Prostate gland (tissue), 2 donors: ENCODE data around the gene KCNJ5. TPM values are rescaled to one million over a fixed set of nuclear protein-coding genes. Genes with fewer than 3 reads are reported as not detected.
A peak's percentile ranks its signal among the peaks of the same experiment; 100 is the strongest.

Experiments
- DNase-seq: peaks from one replicate; pipeline ENCODE4 v3.0.0-alpha.2; 2019; ENCODE audit warnings: low spot score
- H3K27ac ChIP-seq, 2 donors: fragments of 200-600 bp; sonication (generic); 2 replicates each; pipeline ENCODE4 v1.5.1; 2017 to 2019
- H3K27me3 ChIP-seq: fragments of 200-600 bp; sonication (generic); replicated peaks from 2 replicates; pipeline ENCODE4 v1.5.1; 2019; ENCODE audit not compliant: insufficient read depth
- H3K36me3 ChIP-seq, 2 donors: fragments of 200-600 bp; sonication (generic); 1 replicate in 1 of 2; 2 replicates in 1 of 2; pipeline versions ENCODE4 v1.5.1 to v1.8.1; 2017 to 2019
- H3K4me1 ChIP-seq: fragments of 200-600 bp; sonication (generic); replicated peaks from 2 replicates; pipeline ENCODE4 v1.5.1; 2019
- H3K4me3 ChIP-seq, 2 donors: fragments of 200-600 bp; sonication (generic); 2 replicates each; pipeline ENCODE4 v1.5.1; 2017 to 2019
- H3K9me3 ChIP-seq: fragments of 200-600 bp; sonication (generic); 2 replicates; pipeline ENCODE4 v1.5.1; 2017
- POLR2A ChIP-seq: fragments of 450-650 bp; IDR thresholded peaks from one replicate; pipeline ENCODE4 v1.6.1; 2016; ENCODE audit warnings: antibody characterized with exemption, mild to moderate bottlenecking
- POLR2AphosphoS5 ChIP-seq: sonication (generic); formaldehyde crosslinking; IDR thresholded peaks from one replicate; pipeline ENCODE4 v1.6.1; 2017; ENCODE audit warnings: antibody characterized with exemption
- WGBS: methylation state at CpG from one replicate; pipeline ENCODE4 v1.1.5; 2018; 5-methylcytosine and 5-hydroxymethylcytosine counted together
- intact Hi-C: fragments of 100-400 bp; cut with DNase I; formaldehyde crosslinking; loops from one replicate; pipeline ENCODE4 v1.14.2; 2022
- total RNA-seq, 2 donors: library from RNA; depleted of rRNA; stranded (reverse); fragments of >200 nt; gene quantifications; one replicate each; pipeline ENCODE4 v1.1.0, GENCODE V29; 2016
- TF ChIP-seq, protein P1 (sequence below), 4 experiments: fragments of 200-600 bp in 2 of 4; fragments of 450-650 bp in 2 of 4; sonication (generic) in 2 of 4; IDR thresholded peaks; 1 replicate in 3 of 4; 2 replicates in 1 of 4; pipeline ENCODE4 v1.5.1; 2016 to 2019; ENCODE audit warnings: antibody characterized with exemption in 4 of 4, mild to moderate bottlenecking in 2 of 4, moderate library complexity in 2 of 4

KCNJ5 gene
- total RNA-seq, 2 donors from 2014 or later = 3.9 to 4.7 TPM

DNA sequence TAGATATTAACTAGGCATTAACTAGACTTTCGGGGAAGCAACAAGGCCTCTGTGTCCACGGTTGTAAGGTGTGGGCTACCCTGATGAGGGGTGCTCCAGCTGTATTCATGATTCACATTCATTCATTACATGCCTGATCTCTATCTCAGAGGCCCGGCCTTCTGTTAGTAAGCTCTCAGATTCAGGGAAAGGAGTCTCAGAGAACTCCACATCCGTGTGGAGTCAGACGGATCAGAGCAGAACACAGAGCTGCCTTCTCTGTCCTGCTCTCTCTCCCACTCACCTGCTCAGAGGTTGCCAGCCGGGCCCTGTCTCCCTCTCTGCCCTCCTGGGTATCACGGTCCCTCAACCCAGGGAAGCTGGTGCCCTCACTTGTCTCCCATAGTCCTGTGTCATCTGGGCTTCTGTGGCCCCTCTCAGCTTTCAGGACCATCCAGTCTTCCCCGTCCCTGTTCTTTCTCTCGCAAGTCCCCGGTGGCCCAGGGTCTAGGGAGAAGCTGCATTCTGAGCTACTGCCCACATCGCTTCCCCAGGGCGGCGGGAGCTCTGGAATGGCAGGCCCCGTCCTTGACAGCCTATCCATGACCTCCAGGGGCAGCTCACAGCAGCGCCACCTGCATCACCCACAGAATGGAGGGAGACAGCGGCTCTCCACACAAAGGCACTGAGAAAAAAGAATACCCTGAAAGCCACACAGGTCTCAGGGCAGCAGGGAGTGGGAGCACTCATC lies 47.2 kb downstream of the KCNJ5 start:
- Histone ChIP-seq H3K9me3 (no peaks in the 10 kb centered on the region), H3K4me1 (no peaks in the 10 kb centered on the region), H3K4me3 (no peak overlapping the region), H3K27me3 (no peaks in the 10 kb centered on the region), H3K27ac (no peak overlapping the region), H3K36me3 (no peaks in the 10 kb centered on the region)
- DNase-seq = no peak
- intact Hi-C loops = no loop called here
- TF ChIP-seq, protein P1, sequence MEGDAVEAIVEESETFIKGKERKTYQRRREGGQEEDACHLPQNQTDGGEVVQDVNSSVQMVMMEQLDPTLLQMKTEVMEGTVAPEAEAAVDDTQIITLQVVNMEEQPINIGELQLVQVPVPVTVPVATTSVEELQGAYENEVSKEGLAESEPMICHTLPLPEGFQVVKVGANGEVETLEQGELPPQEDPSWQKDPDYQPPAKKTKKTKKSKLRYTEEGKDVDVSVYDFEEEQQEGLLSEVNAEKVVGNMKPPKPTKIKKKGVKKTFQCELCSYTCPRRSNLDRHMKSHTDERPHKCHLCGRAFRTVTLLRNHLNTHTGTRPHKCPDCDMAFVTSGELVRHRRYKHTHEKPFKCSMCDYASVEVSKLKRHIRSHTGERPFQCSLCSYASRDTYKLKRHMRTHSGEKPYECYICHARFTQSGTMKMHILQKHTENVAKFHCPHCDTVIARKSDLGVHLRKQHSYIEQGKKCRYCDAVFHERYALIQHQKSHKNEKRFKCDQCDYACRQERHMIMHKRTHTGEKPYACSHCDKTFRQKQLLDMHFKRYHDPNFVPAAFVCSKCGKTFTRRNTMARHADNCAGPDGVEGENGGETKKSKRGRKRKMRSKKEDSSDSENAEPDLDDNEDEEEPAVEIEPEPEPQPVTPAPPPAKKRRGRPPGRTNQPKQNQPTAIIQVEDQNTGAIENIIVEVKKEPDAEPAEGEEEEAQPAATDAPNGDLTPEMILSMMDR (IDR thresholded peaks at IDR 0.05) = no peak
- TF ChIP-seq POLR2A = no peak
- TF ChIP-seq POLR2AphosphoS5 = no peak
- 87% methylated on average over 16 of the region's 16 CpGs for WGBS

DNA sequence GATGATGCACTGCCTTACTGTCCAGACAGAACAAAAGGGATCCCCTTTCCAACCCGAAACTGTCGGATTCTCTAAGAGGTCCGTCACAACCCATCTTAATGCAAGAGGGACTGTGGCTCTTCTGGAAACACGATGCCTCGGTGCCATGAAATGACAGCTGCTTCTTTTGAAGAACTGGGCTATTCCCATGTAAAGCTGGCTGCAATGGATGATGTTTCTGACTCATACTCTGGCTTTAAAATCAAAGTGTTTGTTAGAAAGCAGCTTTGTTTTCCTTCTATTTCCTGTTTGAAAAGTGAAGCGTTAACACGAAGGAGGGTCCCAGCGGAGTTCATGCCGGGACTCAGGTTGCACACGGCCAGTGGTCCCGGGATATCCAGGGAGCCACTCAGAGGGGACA lies 48.4 kb downstream of the KCNJ5 start:
- no peak overlapping the region for H3K4me3 ChIP-seq
- TF ChIP-seq, protein P1 (IDR thresholded peaks at IDR 0.05) = no peak
- H3K36me3 ChIP-seq = no peaks in the 10 kb centered on the region
- H3K27ac ChIP-seq = no peak overlapping the region
- intact Hi-C loops = no loop called here
- no peaks in the 10 kb centered on the region for H3K9me3 ChIP-seq
- no peak for DNase-seq
- WGBS = 35% methylated on average over 11 of the region's 11 CpGs
- H3K27me3 ChIP-seq = no peaks in the 10 kb centered on the region
- no peaks in the 10 kb centered on the region for H3K4me1 ChIP-seq

DNA sequence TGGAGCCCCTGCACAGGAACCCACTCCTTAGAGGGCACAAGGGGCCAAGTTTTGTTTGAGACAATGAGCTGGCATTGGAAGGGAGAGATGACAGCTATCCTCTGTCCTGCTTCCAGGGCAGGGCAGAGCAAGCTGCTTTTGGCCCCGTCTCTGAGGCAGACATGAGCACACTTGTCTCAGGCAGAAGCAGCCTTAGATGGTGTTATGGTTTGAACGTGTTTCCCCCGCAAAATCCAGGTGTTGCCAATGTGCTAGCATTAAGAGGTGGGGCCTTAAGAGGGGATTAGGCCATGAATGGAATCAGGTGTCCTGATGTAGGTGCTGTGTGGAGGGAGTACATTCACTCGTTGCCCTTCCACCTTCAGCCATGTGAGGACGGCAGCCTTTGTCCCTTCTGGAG lies 49.0 kb downstream of the KCNJ5 start:
- Histone ChIP-seq H3K4me1 (no peaks in the 10 kb centered on the region), H3K27ac (peak overlapping the region; percentile 23 to 67), H3K9me3 (no peaks in the 10 kb centered on the region)

GRCh38 chr11:128940603-128941002 lies 49.4 kb downstream of the KCNJ5 start:
- Histone ChIP-seq H3K4me3 (no peak overlapping the region), H3K9me3 (no peaks in the 10 kb centered on the region), H3K36me3 (no peaks in the 10 kb centered on the region), H3K27ac (peak overlapping the region; percentile 23 to 67), H3K4me1 (no peaks in the 10 kb centered on the region), H3K27me3 (no peaks in the 10 kb centered on the region)
- TF ChIP-seq, protein P1 (IDR thresholded peaks at IDR 0.05) = no peak
- TF ChIP-seq POLR2AphosphoS5 = no peak
- TF ChIP-seq POLR2A = no peak
- DNase-seq = peak; percentile 62
- intact Hi-C loops = no loop called here
- 44% methylated on average over 15 of the region's 15 CpGs for WGBS

More for the DNA sequence above, 49.0 kb downstream of the KCNJ5 start:
- Histone ChIP-seq H3K36me3 (no peaks in the 10 kb centered on the region), H3K27me3 (no peaks in the 10 kb centered on the region), H3K4me3 (no peak overlapping the region)
- TF ChIP-seq POLR2A = no peak
- TF ChIP-seq POLR2AphosphoS5 = peak; percentile 22
- 30% methylated on average over 5 of the region's 5 CpGs for WGBS
- peak; percentile 38 for DNase-seq
- intact Hi-C loops = no loop called here

DNA sequence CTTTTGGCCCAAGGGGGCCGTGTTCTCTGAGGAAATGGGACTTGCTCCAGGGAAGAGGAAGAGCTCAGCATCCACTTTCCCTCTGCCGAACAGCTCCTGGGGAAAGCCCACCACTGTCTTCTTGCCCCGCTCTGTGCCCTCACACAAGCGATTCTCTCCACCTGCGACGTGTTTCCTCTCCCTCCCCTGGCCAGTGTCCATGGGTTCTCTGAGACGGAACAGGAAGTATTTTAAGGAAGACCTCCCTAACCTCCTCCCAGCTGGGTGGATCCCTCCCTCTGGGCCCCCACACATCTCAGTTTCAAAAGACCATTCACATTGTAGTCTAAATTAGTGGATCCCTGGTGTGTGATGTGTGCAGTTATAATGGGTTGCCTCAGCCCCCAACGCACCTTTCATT lies 50.0 kb downstream of the KCNJ5 start:
- no peak for DNase-seq
- intact Hi-C loops = no loop called here
- TF ChIP-seq, protein P1 (IDR thresholded peaks at IDR 0.05) = no peak
- no peak for TF ChIP-seq POLR2AphosphoS5
- TF ChIP-seq POLR2A = no peak
- Histone ChIP-seq H3K4me3 (no peak overlapping the region), H3K9me3 (no peaks in the 10 kb centered on the region), H3K27ac (peak overlapping the region; percentile 23 to 67), H3K36me3 (no peaks in the 10 kb centered on the region), H3K4me1 (no peaks in the 10 kb centered on the region), H3K27me3 (no peaks in the 10 kb centered on the region)
- WGBS = 59% methylated on average over 8 of the region's 8 CpGs
